Ascending aorta (tissue), 2 donors: ENCODE measurements around the gene CLCN4. TPM values are rescaled to one million over a fixed set of nuclear protein-coding genes. Genes with fewer than 3 reads are reported as not detected.
A peak's percentile ranks its signal among the peaks of the same experiment; 100 is the strongest.

Source experiments
- DNase-seq, 2 donors: peaks; one replicate each; pipeline ENCODE4 v3.0.0-alpha.2; 2019; ENCODE audit warnings: low spot score in 2 of 2
- H3K27ac ChIP-seq, 2 donors: fragments of 200-600 bp; sonication (generic); one replicate each; pipeline ENCODE4 v1.5.1; 2016 to 2017; ENCODE audit warnings: mild to moderate bottlenecking in 1 of 2
- H3K27me3 ChIP-seq: fragments of 200-600 bp; sonication (generic); one replicate; pipeline ENCODE4 v1.5.1; 2017
- H3K36me3 ChIP-seq, 2 donors: fragments of 200-600 bp; sonication (generic); one replicate each; pipeline ENCODE4 v1.5.1; 2016
- H3K4me1 ChIP-seq, 2 donors: fragments of 200-600 bp; sonication (generic); one replicate each; pipeline ENCODE4 v1.5.1; 2016 to 2017; ENCODE audit warnings: mild to moderate bottlenecking in 1 of 2
- H3K4me3 ChIP-seq, 2 donors: fragments of 200-600 bp; sonication (generic); one replicate each; pipeline ENCODE4 v1.5.1; 2016 to 2017; ENCODE audit warnings: mild to moderate bottlenecking in 1 of 2
- H3K9me3 ChIP-seq, 2 donors: fragments of 200-600 bp; sonication (generic); one replicate each; pipeline ENCODE4 v1.5.1; 2016
- intact Hi-C: fragments of 100-400 bp; cut with DNase I; formaldehyde crosslinking; loops from one replicate; pipeline ENCODE4 v1.15.1; 2023
- total RNA-seq: library from RNA; depleted of rRNA; stranded (reverse); fragments of >200 nt; gene quantifications from one replicate; pipeline ENCODE4 v1.1.0, GENCODE V29; 2016
- TF ChIP-seq, protein P1 (sequence below), 3 experiments: fragments of 200-600 bp in 2 of 3; fragments of 450-650 bp in 1 of 3; sonication (generic) in 2 of 3; IDR thresholded peaks; one replicate each; pipeline ENCODE4 v1.5.1; 2016 to 2019; ENCODE audit warnings: antibody characterized with exemption in 3 of 3, mild to moderate bottlenecking in 1 of 3, moderate library complexity in 1 of 3

The CLCN4 gene
- total RNA-seq, 1 donor from 2014 or later: 4.4 TPM

DNA sequence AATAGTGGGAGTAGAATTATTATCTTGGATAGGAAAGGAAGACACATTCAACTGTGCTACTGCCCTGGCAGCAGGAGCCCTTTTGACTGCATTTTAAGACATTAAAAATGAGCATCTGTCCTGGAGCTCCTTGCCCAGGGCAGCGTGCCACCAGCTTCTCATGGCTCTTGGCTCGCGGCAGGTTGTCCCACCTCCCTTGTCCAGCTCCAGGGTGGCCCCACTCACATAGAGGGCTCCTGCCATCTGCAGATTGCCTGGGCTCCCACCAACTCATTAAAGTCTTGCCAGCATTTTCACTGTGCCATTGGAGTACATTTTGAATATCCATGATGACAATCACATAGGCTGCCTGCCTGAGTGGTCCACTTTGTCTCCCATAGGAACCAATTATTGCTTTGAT lies 27.0 kb downstream of the CLCN4 start:
- TF ChIP-seq, protein P1, sequence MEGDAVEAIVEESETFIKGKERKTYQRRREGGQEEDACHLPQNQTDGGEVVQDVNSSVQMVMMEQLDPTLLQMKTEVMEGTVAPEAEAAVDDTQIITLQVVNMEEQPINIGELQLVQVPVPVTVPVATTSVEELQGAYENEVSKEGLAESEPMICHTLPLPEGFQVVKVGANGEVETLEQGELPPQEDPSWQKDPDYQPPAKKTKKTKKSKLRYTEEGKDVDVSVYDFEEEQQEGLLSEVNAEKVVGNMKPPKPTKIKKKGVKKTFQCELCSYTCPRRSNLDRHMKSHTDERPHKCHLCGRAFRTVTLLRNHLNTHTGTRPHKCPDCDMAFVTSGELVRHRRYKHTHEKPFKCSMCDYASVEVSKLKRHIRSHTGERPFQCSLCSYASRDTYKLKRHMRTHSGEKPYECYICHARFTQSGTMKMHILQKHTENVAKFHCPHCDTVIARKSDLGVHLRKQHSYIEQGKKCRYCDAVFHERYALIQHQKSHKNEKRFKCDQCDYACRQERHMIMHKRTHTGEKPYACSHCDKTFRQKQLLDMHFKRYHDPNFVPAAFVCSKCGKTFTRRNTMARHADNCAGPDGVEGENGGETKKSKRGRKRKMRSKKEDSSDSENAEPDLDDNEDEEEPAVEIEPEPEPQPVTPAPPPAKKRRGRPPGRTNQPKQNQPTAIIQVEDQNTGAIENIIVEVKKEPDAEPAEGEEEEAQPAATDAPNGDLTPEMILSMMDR (IDR thresholded peaks at IDR 0.05): no peak
- H3K4me3 ChIP-seq: no peak overlapping the region
- no peaks in the 10 kb centered on the region for H3K27me3 ChIP-seq
- intact Hi-C loops: loop anchor here (10.0 kb wide), 2 partner anchors 1341 to 1571 kb away; partner anchors contain the start of gene MSL3
- no peaks in the 10 kb centered on the region for H3K9me3 ChIP-seq
- no peak overlapping the region for H3K27ac ChIP-seq
- H3K4me1 ChIP-seq: no peaks in the 10 kb centered on the region
- no peak for DNase-seq
- H3K36me3 ChIP-seq: no peaks in the 10 kb centered on the region

DNA sequence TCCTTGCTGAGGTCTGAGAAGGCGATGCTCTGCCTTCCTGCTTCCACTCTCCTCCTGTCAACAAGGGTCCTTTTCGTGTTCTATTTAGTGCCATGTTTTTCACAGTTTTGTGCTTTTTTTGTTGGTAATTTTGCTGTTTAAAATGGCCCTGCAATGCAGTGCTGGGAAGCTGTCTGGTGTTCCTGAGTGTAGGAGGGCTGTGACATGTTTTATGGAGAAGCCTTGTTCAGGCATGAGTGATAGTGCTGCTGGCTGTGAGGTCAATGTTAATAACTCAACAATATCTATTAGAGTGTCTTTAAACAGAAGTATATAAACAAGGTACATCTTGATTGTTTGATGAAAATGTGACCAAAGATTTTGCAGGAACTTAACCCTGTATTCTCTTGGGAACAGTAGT lies 27.6 kb downstream of the CLCN4 start:
- intact Hi-C loops: loop anchor here (10.0 kb wide), 2 partner anchors 1340 to 1570 kb away; partner anchors contain the start of gene MSL3
- DNase-seq: no peak
- no peaks in the 10 kb centered on the region for H3K36me3 ChIP-seq
- H3K4me1 ChIP-seq: no peaks in the 10 kb centered on the region
- no peaks in the 10 kb centered on the region for H3K9me3 ChIP-seq
- no peak overlapping the region for H3K4me3 ChIP-seq
- no peak overlapping the region for H3K27ac ChIP-seq
- TF ChIP-seq, protein P1 (IDR thresholded peaks at IDR 0.05): no peak
- no peaks in the 10 kb centered on the region for H3K27me3 ChIP-seq

DNA sequence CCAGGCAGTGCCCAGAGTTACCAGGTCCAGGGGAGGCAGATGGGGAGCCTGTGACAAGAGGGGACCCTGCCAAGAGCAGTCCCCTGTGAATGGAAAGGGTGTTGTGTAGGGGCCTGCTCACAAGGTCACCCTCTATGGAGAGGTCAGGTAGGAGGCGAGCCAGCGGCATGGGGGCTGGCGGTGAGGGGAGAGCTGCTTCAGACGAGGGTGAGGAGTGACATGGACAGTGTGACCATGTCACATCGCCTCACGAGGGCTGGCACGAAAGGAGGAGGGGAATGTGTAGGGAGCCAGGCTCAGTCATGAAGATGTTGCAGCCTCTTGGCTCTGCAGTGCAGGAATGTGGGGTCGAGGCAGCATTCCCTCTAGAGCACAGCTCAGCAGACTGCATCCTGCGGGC lies 29.6 kb downstream of the CLCN4 start:
- Histone ChIP-seq H3K36me3 (no peaks in the 10 kb centered on the region), H3K27ac (no peak overlapping the region), H3K9me3 (no peaks in the 10 kb centered on the region), H3K4me3 (no peak overlapping the region), H3K4me1 (peaks cover 0 to 5% of the 10 kb centered on the region in 2 donors), H3K27me3 (no peaks in the 10 kb centered on the region)
- TF ChIP-seq, protein P1 (IDR thresholded peaks at IDR 0.05): no peak
- no peak for DNase-seq
- intact Hi-C loops: loop anchor here (5.0 to 10.0 kb wide), 3 partner anchors 1338 to 1586 kb away; partner anchors contain the start of gene MSL3

DNA sequence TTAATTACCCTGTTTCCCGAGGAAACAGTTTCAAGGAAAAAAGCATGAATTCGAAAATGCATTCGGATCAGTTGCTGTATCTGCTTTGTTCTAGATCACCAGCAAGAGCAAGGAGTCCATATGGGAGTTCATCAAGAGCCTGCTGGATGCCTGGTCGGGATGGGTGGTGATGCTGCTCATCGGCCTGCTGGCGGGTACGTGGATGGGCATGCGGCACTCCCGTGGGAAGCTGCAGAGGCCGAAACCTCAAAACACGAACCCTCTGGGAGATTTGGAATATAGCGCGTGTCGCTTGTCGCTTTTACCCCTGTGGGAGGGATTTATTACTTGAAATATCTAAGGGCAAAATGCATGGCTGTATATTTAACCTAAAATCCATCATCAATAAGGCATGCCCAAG lies 30.6 kb downstream of the CLCN4 start:
- H3K4me1 ChIP-seq: peaks cover 0 to 5% of the 10 kb centered on the region in 2 donors
- H3K27me3 ChIP-seq: no peaks in the 10 kb centered on the region
- intact Hi-C loops: loop anchor here (5.0 to 10.0 kb wide), 3 partner anchors 1337 to 1585 kb away; partner anchors contain the start of gene MSL3
- H3K9me3 ChIP-seq: no peaks in the 10 kb centered on the region
- TF ChIP-seq, protein P1 (IDR thresholded peaks at IDR 0.05): no peak
- no peak overlapping the region for H3K4me3 ChIP-seq
- H3K36me3 ChIP-seq: no peaks in the 10 kb centered on the region
- no peak for DNase-seq
- no peak overlapping the region for H3K27ac ChIP-seq

DNA sequence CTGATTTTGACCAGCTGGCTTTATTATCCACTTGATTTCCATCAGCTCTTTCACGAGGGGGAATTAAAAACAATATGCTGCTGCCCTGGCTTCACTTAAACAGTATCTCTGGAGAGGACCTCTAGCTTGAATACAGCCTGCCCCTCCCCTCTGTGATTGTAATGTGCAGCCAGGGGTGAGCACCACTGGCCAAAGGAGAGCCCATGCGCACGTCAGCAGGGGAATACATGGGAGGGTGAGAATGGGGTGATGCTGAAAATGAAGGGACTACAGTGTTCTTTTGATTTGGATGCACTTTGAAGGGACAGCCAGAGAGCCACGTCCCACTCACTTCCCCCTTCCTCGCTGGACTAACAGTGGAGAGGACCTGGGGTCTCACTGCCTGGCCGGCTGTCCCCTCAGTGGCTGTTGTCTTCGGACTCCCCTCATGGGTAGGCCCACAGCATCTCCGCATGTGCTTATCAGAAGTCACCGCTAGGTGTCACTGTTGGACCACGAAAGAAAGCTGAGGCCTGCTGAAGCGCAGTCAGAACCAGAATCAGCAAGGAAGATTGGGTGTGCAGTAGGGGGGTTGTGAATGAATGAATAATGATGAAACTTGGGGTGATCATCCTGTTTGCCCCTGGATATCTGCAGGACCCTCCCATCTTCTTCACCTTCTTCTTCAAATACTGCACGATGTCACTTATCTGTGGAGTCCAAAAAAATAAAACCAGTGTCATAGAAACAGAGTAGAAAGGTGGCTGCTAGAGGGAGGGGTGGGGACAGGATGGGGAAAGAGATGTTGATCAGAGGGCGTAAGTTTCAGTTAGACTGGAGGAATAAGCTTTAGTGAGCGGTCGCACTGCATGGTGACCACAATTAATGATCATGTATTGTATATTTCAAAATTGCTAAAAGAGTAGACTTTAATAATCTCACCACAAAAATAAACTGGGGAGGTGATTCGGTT lies 32.8 kb downstream of the CLCN4 start:
- Histone ChIP-seq H3K4me3 (no peak overlapping the region), H3K36me3 (no peaks in the 10 kb centered on the region), H3K9me3 (no peaks in the 10 kb centered on the region), H3K27me3 (no peaks in the 10 kb centered on the region), H3K27ac (no peak overlapping the region), H3K4me1 (peaks cover 0 to 5% of the 10 kb centered on the region in 2 donors)
- TF ChIP-seq, protein P1 (IDR thresholded peaks at IDR 0.05): peak; percentile 80 to 88 (median 84)
- DNase-seq: peak in 1 of 2 donors; percentile 83
- intact Hi-C loops: loop anchor here (1.0 to 10.0 kb wide), 7 partner anchors 428 to 1583 kb away; partner anchors contain the start of gene MSL3
